Endothelial cell of umbilical vein (primary cell): ENCODE measurements around the gene EIF3I. TPM values are rescaled to one million over a fixed set of nuclear protein-coding genes. Genes with fewer than 3 reads are reported as not detected.

Experiments used
- BruUV-seq: library from RNA; stranded (reverse); fragments of 400-500 nt; replicated peaks from 2 replicates; lab custom pipeline; 2021; lab: Mats Ljungman, UMichigan
- CTCF ChIA-PET: fragments of 300-600, 350-600 bp; sonication (Branson Sonifier 250); formaldehyde crosslinking; loops from one replicate; lab custom pipeline; 2021; ENCODE audit warnings: antibody characterized with exemption, inconsistent platforms; lab: Charles Lee
- POLR2A ChIA-PET: fragments of 300-600, 350-600 bp; sonication (Branson Sonifier 250); formaldehyde crosslinking; loops from one replicate; lab custom pipeline; 2021; ENCODE audit warnings: antibody characterized with exemption, inconsistent platforms; lab: Charles Lee
- DNase-seq: peaks from one replicate; pipeline ENCODE4 v3.0.0-alpha.2; 2011; ENCODE audit warnings: low read depth, low spot score
- FAIRE-seq: peaks from 2 replicates; lab custom pipeline; 2011; peaks lifted over from hg19 to GRCh38; lab: Jason Lieb, UNC
- H2AFZ ChIP-seq: 2 replicates; pipeline ENCODE4 v1.6.0; 2012; ENCODE audit warnings: low read depth, low read length, control low read depth, inconsistent platforms
- H3K27ac ChIP-seq: 2 replicates; pipeline ENCODE4 v1.5.1; 2011; ENCODE audit warnings: low read depth, mild to moderate bottlenecking, control low read depth, low read length, moderate library complexity; ENCODE audit not compliant: insufficient read depth
- H3K27me3 ChIP-seq, 2 experiments: 2 replicates each; pipeline versions ENCODE4 v1.6.0 to v1.6.1; 2011; ENCODE audit warnings: low read length in 2 of 2, mixed read lengths in 1 of 2; ENCODE audit not compliant: control insufficient read depth in 2 of 2, insufficient read depth in 2 of 2
- H3K36me3 ChIP-seq, 2 experiments: 2 replicates in 1 of 2; 3 replicates in 1 of 2; pipeline ENCODE4 v1.5.1; 2011; ENCODE audit warnings: low read length in 2 of 2, mild to moderate bottlenecking in 1 of 2, moderate library complexity in 1 of 2; ENCODE audit not compliant: control insufficient read depth in 2 of 2, insufficient read depth in 2 of 2; ENCODE audit errors: extremely low read depth in 1 of 2
- H3K4me1 ChIP-seq: 3 replicates; pipeline ENCODE4 v1.5.1; 2011; ENCODE audit warnings: mild to moderate bottlenecking, low read length; ENCODE audit not compliant: control insufficient read depth, insufficient read depth; ENCODE audit errors: extremely low read depth
- H3K4me2 ChIP-seq: 2 replicates; pipeline ENCODE4 v1.6.1; 2011; ENCODE audit warnings: low read length, control low read depth, mixed read lengths; ENCODE audit not compliant: insufficient read depth
- H3K4me3 ChIP-seq, 3 experiments: fragments of 200-600 bp in 1 of 3; sonication (generic), shearing (Covaris generic) in 1 of 3; replicated peaks in 1 of 3; 2 replicates each; pipeline ENCODE4 v1.5.1; 2011 to 2016; ENCODE audit warnings: control low read depth in 3 of 3, low read length in 3 of 3, mild to moderate bottlenecking in 2 of 3, inconsistent platforms in 1 of 3, low read depth in 1 of 3, moderate library complexity in 1 of 3; ENCODE audit not compliant: insufficient read depth in 1 of 3
- H3K79me2 ChIP-seq: 2 replicates; pipeline ENCODE4 v1.6.0; 2012; ENCODE audit warnings: low read length, inconsistent platforms; ENCODE audit not compliant: control insufficient read depth, insufficient read depth
- H3K9ac ChIP-seq: replicated peaks from 2 replicates; pipeline ENCODE3; 2011; ENCODE audit warnings: low read length, control low read depth; ENCODE audit not compliant: insufficient read depth; ENCODE audit errors: extremely low read depth
- H3K9me1 ChIP-seq: replicated peaks from 3 replicates; pipeline ENCODE4 v1.6.0; 2011; ENCODE audit warnings: mild to moderate bottlenecking, low read length; ENCODE audit not compliant: control insufficient read depth, insufficient read depth; ENCODE audit errors: extremely low read depth
- H3K9me3 ChIP-seq: replicated peaks from 2 replicates; pipeline ENCODE4 v1.5.1; 2012; ENCODE audit warnings: low read length, inconsistent platforms; ENCODE audit not compliant: control insufficient read depth, insufficient read depth
- H4K20me1 ChIP-seq: replicated peaks from 2 replicates; pipeline ENCODE3; 2011; ENCODE audit warnings: mild to moderate bottlenecking, low read length; ENCODE audit not compliant: control insufficient read depth, insufficient read depth; ENCODE audit errors: extremely low read depth
- CTCF ChIP-seq, 2 donors: IDR thresholded peaks; 1 replicate in 1 of 2; 2 replicates in 1 of 2; pipeline ENCODE4 v1.5.1; 2011; ENCODE audit warnings: low read length in 2 of 2, mild to moderate bottlenecking in 2 of 2, moderate library complexity in 2 of 2, control low read depth in 1 of 2, inconsistent platforms in 1 of 2, low read depth in 1 of 2; ENCODE audit not compliant: insufficient read depth in 1 of 2; ENCODE audit errors: extremely low read depth in 1 of 2
- JUN ChIP-seq: IDR thresholded peaks from 2 replicates; pipeline ENCODE4 v1.6.1; 2011; ENCODE audit warnings: borderline replicate concordance, low read depth; ENCODE audit not compliant: insufficient read length, insufficient read depth
- POLR2A ChIP-seq: IDR thresholded peaks from 2 replicates; pipeline ENCODE4 v1.6.1; 2012; ENCODE audit warnings: low read depth, mild to moderate bottlenecking, control low read depth, low read length
- POLR2AphosphoS5 ChIP-seq: IDR thresholded peaks from 2 replicates; pipeline ENCODE4 v1.6.1; 2012; ENCODE audit warnings: low read depth, mild to moderate bottlenecking, control low read depth, low read length, moderate library complexity; ENCODE audit not compliant: insufficient read depth
- dilution Hi-C: fragments of 300-500 bp; cut with MboI; formaldehyde crosslinking; loops from one replicate; pipeline ENCODE4 v1.15.0; 2019; ENCODE audit warnings: low sequenced_read_pairs; ENCODE audit not compliant: extremely low pct_ligation_motif_present
- intact Hi-C: fragments of 100-400 bp; cut with micrococcal nuclease; formaldehyde crosslinking; loops from one replicate; pipeline ENCODE4 v1.10.0; 2022
- polyA plus RNA-seq, 4 experiments: library from polyadenylated mRNA; depleted of rRNA in 3 of 4; stranded (reverse) in 3 of 4; unstranded in 1 of 4; fragments of >200 nt; gene quantifications; 2 replicates each; pipeline versions ENCODE4 v1.2.1 to v1.2.3, GENCODE V29; 2011 to 2012; ENCODE audit warnings: missing spikeins in 1 of 4
- total RNA-seq: library from RNA; stranded (reverse); gene quantifications from 2 replicates; pipeline ENCODE4 v1.2.3, GENCODE V29; 2021

Gene EIF3I
- total and polyA plus RNA-seq, 2 donors (not counting 3 experiments of a cell fraction or from before 2014, with no cell fraction given): 186 to 331 TPM

GRCh38 chr1:32240140-32240951 is 18.1 kb downstream of the EIF3I start:
- BruUV-seq: no TSS peak

More at GRCh38 chr1:32240140-32240951, 18.1 kb downstream of the EIF3I start:
- Histone ChIP-seq H3K4me2 (peak overlapping the region; percentile 88), H3K9me1 (no peaks in the 10 kb centered on the region), H4K20me1 (no peaks in the 10 kb centered on the region), H3K4me1 (peaks cover 32% of the 10 kb centered on the region), H3K9ac (peak overlapping the region; percentile 68), H2AFZ (peak overlapping the region; percentile 95), H3K79me2 (no peaks in the 10 kb centered on the region), H3K36me3 (no peaks in the 10 kb centered on the region), H3K9me3 (no peaks in the 10 kb centered on the region), H3K4me3 (peak overlapping the region; percentile 50 to 81 (median 76)), H3K27ac (peak overlapping the region; percentile 70), H3K27me3 (no peaks in the 10 kb centered on the region)
- peak; percentile 73 for FAIRE-seq
- dilution Hi-C loops: no loop called here
- ChIA-PET POLR2A (interaction anchor here (1.2 to 3.2 kb wide), 6 partner anchors 10 to 101 kb away, joined by 3 to 25 read pairs (median 4); partner anchors contain the start of gene MARCKSL1), CTCF (interaction anchor here (0.6 to 8.4 kb wide), 20 partner anchors 9 to 112 kb away, joined by 3 to 73 read pairs (median 4); partner anchors contain the start of genes EIF3I, FAM167B, HDAC1 and LCK)
- TF ChIP-seq POLR2A: peak; percentile 58
- TF ChIP-seq POLR2AphosphoS5: peak; percentile 19
- no peak for TF ChIP-seq JUN
- TF ChIP-seq CTCF (IDR thresholded peaks at IDR 0.05; ENCODE audit: extremely low read depth in 1 of 2, insufficient read depth in 1 of 2, low read depth in 1 of 2, low read length in 2 of 2): peak in 1 of 2 donors; percentile 36
- peak; percentile 35 for DNase-seq
- intact Hi-C loops: loop anchor here (2.0 kb wide), 2 partner anchors 18 to 52 kb away; partner anchors contain the start of genes EIF3I, HDAC1 and TMEM234
